ENCODE measurements around the gene CACNA1C. TPM values are rescaled to one million over a fixed set of nuclear protein-coding genes. Genes with fewer than 3 reads are reported as not detected.

CACNA1C gene
- total RNA-seq, 1 experiment from 2014 or later, result 3.7 TPM

DNA sequence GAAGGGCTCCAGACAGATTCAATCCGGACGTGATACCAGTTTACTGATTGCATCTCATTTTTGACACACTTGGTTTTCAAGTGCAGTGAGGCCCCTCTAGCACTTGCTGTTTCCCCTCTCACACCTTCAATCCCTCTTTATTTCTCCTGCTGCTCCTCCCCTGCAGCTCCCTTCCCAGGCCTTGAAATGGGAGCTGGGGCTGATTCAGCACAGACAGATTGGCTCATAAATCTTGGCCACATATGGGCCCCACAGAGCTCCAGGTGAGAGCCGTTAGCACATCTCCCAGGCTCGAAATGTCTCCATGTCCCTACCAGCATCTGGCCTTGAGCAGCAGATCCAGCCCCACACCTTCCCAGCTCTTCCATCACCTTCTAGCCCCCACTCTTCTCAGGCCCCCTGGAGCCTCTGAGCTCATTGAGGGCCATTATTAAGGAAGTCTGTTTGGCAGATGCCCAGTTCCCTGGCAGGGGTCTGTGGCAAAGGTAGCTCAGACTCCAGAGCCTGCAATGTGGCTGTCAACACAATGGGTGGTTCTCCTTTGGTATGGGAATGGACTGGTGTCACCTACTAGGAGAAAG is 521.7 kb downstream of the CACNA1C start:
- intact Hi-C loops (cut with micrococcal nuclease; ENCODE audit: unreplicated experiment), result loop anchor here (10.0 kb wide), 1 partner anchor 930 kb away; no protein-coding TSS in a partner anchor
- CTCF ChIA-PET, result no interaction called here

DNA sequence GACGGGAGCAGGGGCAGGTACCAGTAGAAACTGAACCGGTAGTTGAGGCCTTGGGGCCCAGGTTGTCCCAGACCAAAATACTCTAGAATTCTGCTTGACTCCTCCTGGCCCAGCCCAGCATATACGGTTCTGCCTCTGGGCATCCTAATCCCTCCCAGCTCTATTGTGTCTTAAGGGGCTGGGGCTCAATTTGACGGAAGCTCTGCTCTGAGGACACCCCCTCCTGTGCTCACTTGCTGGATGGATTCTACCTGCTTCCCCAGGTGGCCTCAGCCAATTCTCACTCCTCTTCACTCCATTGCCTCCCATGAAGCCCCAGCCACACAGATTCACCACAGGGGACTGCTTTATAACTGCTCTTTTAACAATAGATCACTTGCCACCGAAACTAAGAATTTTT is 522.5 kb downstream of the CACNA1C start:
- Histone ChIP-seq H3K4me3 (ENCODE audit: low read depth, low read length, poor library complexity, severe bottlenecking) (no peak overlapping the region), H3K9me3 (ENCODE audit: low read depth, low read length, poor library complexity, severe bottlenecking) (no peaks in the 10 kb centered on the region), H3K36me3 (ENCODE audit: insufficient read depth, low read length, poor library complexity, severe bottlenecking) (no peaks in the 10 kb centered on the region), H3K27me3 (replicated peaks; ENCODE audit: insufficient read depth, low read depth, low read length, poor library complexity) (peaks cover 27% of the 10 kb centered on the region), H3K27ac (ENCODE audit: low read depth, low read length, poor library complexity, severe bottlenecking) (no peak overlapping the region), H3K4me1 (ENCODE audit: insufficient read depth, low read length, poor library complexity, severe bottlenecking) (no peaks in the 10 kb centered on the region)
- intact Hi-C loops (cut with micrococcal nuclease; ENCODE audit: unreplicated experiment), result loop anchor here (10.0 kb wide), 1 partner anchor 930 kb away; no protein-coding TSS in a partner anchor
- POLR2A ChIA-PET (ENCODE audit: low non-redundant PET), result no interaction called here
- TF ChIP-seq EZH2 (IDR thresholded peaks at IDR 0.05; ENCODE audit: borderline replicate concordance, low read depth, low read length, poor library complexity, severe bottlenecking), result no peak
- TF ChIP-seq, protein P1, sequence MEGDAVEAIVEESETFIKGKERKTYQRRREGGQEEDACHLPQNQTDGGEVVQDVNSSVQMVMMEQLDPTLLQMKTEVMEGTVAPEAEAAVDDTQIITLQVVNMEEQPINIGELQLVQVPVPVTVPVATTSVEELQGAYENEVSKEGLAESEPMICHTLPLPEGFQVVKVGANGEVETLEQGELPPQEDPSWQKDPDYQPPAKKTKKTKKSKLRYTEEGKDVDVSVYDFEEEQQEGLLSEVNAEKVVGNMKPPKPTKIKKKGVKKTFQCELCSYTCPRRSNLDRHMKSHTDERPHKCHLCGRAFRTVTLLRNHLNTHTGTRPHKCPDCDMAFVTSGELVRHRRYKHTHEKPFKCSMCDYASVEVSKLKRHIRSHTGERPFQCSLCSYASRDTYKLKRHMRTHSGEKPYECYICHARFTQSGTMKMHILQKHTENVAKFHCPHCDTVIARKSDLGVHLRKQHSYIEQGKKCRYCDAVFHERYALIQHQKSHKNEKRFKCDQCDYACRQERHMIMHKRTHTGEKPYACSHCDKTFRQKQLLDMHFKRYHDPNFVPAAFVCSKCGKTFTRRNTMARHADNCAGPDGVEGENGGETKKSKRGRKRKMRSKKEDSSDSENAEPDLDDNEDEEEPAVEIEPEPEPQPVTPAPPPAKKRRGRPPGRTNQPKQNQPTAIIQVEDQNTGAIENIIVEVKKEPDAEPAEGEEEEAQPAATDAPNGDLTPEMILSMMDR (conservative IDR thresholded peaks at IDR 0.05; ENCODE audit: low read depth, low read length), result no peak
- no TSS peak for BruUV-seq (replicated peaks)
- CTCF ChIA-PET, result no interaction called here
- no peak for DNase-seq (ENCODE audit: low spot score)

More for the DNA sequence above, 521.7 kb downstream of the CACNA1C start:
- BruUV-seq (replicated peaks), result no TSS peak
- peaks cover 27% of the 10 kb centered on the region for H3K27me3 ChIP-seq (replicated peaks; ENCODE audit: insufficient read depth, low read depth, low read length, poor library complexity)
- no peak overlapping the region for H3K27ac ChIP-seq (ENCODE audit: low read depth, low read length, poor library complexity, severe bottlenecking)
- POLR2A ChIA-PET (ENCODE audit: low non-redundant PET), result no interaction called here
- TF ChIP-seq, protein P1 (conservative IDR thresholded peaks at IDR 0.05; ENCODE audit: low read depth, low read length), result no peak
- TF ChIP-seq EZH2 (IDR thresholded peaks at IDR 0.05; ENCODE audit: borderline replicate concordance, low read depth, low read length, poor library complexity, severe bottlenecking), result no peak
- no peak for DNase-seq (ENCODE audit: low spot score)
- H3K4me3 ChIP-seq (ENCODE audit: low read depth, low read length, poor library complexity, severe bottlenecking), result no peak overlapping the region
- no peaks in the 10 kb centered on the region for H3K36me3 ChIP-seq (ENCODE audit: insufficient read depth, low read length, poor library complexity, severe bottlenecking)
- H3K4me1 ChIP-seq (ENCODE audit: insufficient read depth, low read length, poor library complexity, severe bottlenecking), result no peaks in the 10 kb centered on the region
- no peaks in the 10 kb centered on the region for H3K9me3 ChIP-seq (ENCODE audit: low read depth, low read length, poor library complexity, severe bottlenecking)

DNA sequence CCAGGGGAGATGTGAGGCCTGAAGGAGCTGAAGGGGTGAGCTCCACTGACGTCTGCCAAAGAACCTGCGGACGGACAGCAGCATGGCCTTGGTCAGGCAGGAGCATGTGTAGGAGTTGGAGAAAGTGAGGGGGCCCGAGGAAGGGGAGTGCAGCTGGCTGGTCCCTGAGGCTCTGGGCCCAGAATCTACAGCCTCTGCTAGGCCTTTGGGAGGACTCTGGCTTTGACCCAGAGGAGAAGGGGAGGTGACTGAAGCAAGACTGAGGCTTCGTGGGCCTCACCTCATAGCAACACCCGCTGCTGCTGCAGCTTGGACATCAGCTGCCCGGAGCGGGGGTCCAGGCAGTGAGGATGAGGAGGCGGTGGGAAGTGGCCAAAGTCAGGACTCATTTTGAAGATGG is 525.4 kb downstream of the CACNA1C start:
- TF ChIP-seq, protein P1 (conservative IDR thresholded peaks at IDR 0.05; ENCODE audit: low read depth, low read length), result no peak
- no peak for TF ChIP-seq EZH2 (IDR thresholded peaks at IDR 0.05; ENCODE audit: borderline replicate concordance, low read depth, low read length, poor library complexity, severe bottlenecking)
- intact Hi-C loops (cut with micrococcal nuclease; ENCODE audit: unreplicated experiment), result loop anchor here (10.0 kb wide), 1 partner anchor 933 kb away; no protein-coding TSS in a partner anchor
- no peaks in the 10 kb centered on the region for H3K9me3 ChIP-seq (ENCODE audit: low read depth, low read length, poor library complexity, severe bottlenecking)
- CTCF ChIA-PET, result no interaction called here
- H3K4me3 ChIP-seq (ENCODE audit: low read depth, low read length, poor library complexity, severe bottlenecking), result no peak overlapping the region
- no peaks in the 10 kb centered on the region for H3K36me3 ChIP-seq (ENCODE audit: insufficient read depth, low read length, poor library complexity, severe bottlenecking)
- BruUV-seq (replicated peaks), result no TSS peak
- peaks cover 9% of the 10 kb centered on the region for H3K27me3 ChIP-seq (replicated peaks; ENCODE audit: insufficient read depth, low read depth, low read length, poor library complexity)
- no peak for DNase-seq (ENCODE audit: low spot score)
- no peaks in the 10 kb centered on the region for H3K4me1 ChIP-seq (ENCODE audit: insufficient read depth, low read length, poor library complexity, severe bottlenecking)
- POLR2A ChIA-PET (ENCODE audit: low non-redundant PET), result interaction anchor here (0.5 kb wide), 1 partner anchor 14 kb away, joined by 3 read pairs; no protein-coding TSS in a partner anchor
- H3K27ac ChIP-seq (ENCODE audit: low read depth, low read length, poor library complexity, severe bottlenecking), result no peak overlapping the region

Measured in A673 (cell line).